ENCODE data around the gene SLC7A1.

The SLC7A1 gene

GRCh38 chr13:29597706-29598105, 2.2 kb upstream of the SLC7A1 start:
- H3K27me3 ChIP-seq (ENCODE audit: low read depth, low read length) = no peaks in the 10 kb centered on the region
- H3K4me3 ChIP-seq (ENCODE audit: low read depth in 1 of 2, low read length in 2 of 2) = no peak overlapping the region
- H3K9me3 ChIP-seq (ENCODE audit: control insufficient read depth in 1 of 2, low read length in 2 of 2) = no peaks in the 10 kb centered on the region
- H3K4me1 ChIP-seq (ENCODE audit: control insufficient read depth in 1 of 2, insufficient read depth in 2 of 2, low read length in 2 of 2) = peaks cover 0 to 4% of the 10 kb centered on the region in 2 donors
- H3K27ac ChIP-seq (ENCODE audit: low read length) = no peak overlapping the region
- H3K36me3 ChIP-seq (ENCODE audit: control insufficient read depth in 1 of 2, insufficient read depth in 2 of 2, low read length in 2 of 2) = no peaks in the 10 kb centered on the region

DNA sequence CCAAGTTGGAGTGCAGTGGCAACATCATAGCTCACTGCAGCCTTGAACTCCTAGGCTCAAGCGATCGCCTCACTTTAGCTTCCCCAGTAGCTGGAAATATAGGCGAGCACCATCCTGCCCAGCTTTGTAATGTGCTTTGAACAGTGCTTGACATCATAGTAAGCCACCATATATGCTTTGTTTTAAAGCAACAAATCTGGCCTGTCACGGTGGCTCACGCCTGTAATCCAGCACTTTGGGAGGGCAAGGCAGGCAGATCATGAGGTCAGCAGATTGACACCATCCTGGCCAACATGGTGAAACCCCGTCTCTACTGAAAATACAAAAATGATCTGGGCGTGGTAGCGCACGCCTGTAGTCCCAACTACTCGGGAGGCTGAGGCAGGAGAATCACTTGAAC, 1.8 kb upstream of the SLC7A1 start:
- H3K27me3 ChIP-seq (ENCODE audit: low read depth, low read length) = no peaks in the 10 kb centered on the region
- no peak overlapping the region for H3K4me3 ChIP-seq (ENCODE audit: low read depth in 1 of 2, low read length in 2 of 2)
- H3K4me1 ChIP-seq (ENCODE audit: control insufficient read depth in 1 of 2, insufficient read depth in 2 of 2, low read length in 2 of 2) = peaks cover 0 to 4% of the 10 kb centered on the region in 2 donors

GRCh38 chr13:29596064-29596418, 553 bp upstream of the SLC7A1 start:
- H3K9me3 ChIP-seq (ENCODE audit: control insufficient read depth in 1 of 2, low read length in 2 of 2) = no peaks in the 10 kb centered on the region
- peaks cover 0 to 4% of the 10 kb centered on the region in 2 donors for H3K4me1 ChIP-seq (ENCODE audit: control insufficient read depth in 1 of 2, insufficient read depth in 2 of 2, low read length in 2 of 2)
- peak overlapping the region; percentile 35 to 59 for H3K4me3 ChIP-seq (ENCODE audit: low read depth in 1 of 2, low read length in 2 of 2)
- H3K27ac ChIP-seq (ENCODE audit: low read length) = no peak overlapping the region
- no peaks in the 10 kb centered on the region for H3K27me3 ChIP-seq (ENCODE audit: low read depth, low read length)
- H3K36me3 ChIP-seq (ENCODE audit: control insufficient read depth in 1 of 2, insufficient read depth in 2 of 2, low read length in 2 of 2) = no peaks in the 10 kb centered on the region

More for the DNA sequence above, 1.8 kb upstream of the SLC7A1 start:
- H3K27ac ChIP-seq (ENCODE audit: low read length) = no peak overlapping the region
- H3K9me3 ChIP-seq (ENCODE audit: control insufficient read depth in 1 of 2, low read length in 2 of 2) = no peaks in the 10 kb centered on the region
- H3K36me3 ChIP-seq (ENCODE audit: control insufficient read depth in 1 of 2, insufficient read depth in 2 of 2, low read length in 2 of 2) = no peaks in the 10 kb centered on the region

DNA sequence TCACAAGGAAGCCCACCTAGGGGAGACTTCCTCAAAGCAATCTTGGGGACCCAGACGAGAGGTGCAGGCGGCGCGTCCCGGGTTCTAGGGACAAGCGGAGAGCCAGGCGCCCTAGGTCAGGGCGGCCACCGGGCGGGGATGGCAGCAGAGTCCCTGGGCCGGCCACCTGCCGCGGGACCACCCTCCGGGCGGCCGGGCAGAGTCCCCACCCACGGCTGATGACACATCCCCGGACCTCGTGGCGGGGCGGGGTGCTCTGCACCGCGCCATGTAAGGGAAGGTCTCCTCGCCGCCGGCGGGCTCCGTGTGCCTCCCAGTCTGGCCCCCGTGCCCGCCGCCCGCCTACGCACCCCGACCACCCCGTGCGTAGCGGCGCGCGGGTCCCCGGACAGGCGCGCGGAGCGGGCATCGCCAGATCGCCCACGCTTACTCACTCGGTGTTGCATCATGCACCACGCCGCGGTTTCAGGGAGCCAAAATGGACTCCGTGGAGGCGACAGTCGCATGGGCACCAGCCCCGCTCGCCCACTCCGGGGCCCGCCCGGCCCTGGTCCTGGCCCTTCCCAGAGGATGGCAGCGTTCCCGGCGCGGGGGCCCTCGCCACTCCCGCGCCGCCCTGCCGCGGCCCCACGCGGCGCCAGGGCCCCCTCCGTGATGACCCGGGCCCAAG, 643 bp downstream of the SLC7A1 start:
- Histone ChIP-seq H3K4me3 (ENCODE audit: low read depth in 1 of 2, low read length in 2 of 2) (peak overlapping the region; percentile 76 to 87), H3K9me3 (ENCODE audit: control insufficient read depth in 1 of 2, low read length in 2 of 2) (no peaks in the 10 kb centered on the region), H3K4me1 (ENCODE audit: control insufficient read depth in 1 of 2, insufficient read depth in 2 of 2, low read length in 2 of 2) (peaks cover 0 to 4% of the 10 kb centered on the region in 2 donors), H3K36me3 (ENCODE audit: control insufficient read depth in 1 of 2, insufficient read depth in 2 of 2, low read length in 2 of 2) (no peaks in the 10 kb centered on the region), H3K27me3 (ENCODE audit: low read depth, low read length) (no peaks in the 10 kb centered on the region), H3K27ac (ENCODE audit: low read length) (peak overlapping the region; percentile 97)

- H3K4me3 ChIP-seq (ENCODE audit: low read depth in 1 of 2, low read length in 2 of 2) = peak overlapping the region; percentile 76 to 87
- H3K27me3 ChIP-seq (ENCODE audit: low read depth, low read length) = no peaks in the 10 kb centered on the region
- H3K27ac ChIP-seq (ENCODE audit: low read length) = peak overlapping the region; percentile 97
- no peaks in the 10 kb centered on the region for H3K36me3 ChIP-seq (ENCODE audit: control insufficient read depth in 1 of 2, insufficient read depth in 2 of 2, low read length in 2 of 2)
- no peaks in the 10 kb centered on the region for H3K9me3 ChIP-seq (ENCODE audit: control insufficient read depth in 1 of 2, low read length in 2 of 2)
- H3K4me1 ChIP-seq (ENCODE audit: control insufficient read depth in 1 of 2, insufficient read depth in 2 of 2, low read length in 2 of 2) = peaks cover 0 to 9% of the 10 kb centered on the region in 2 donors
Measured at GRCh38 chr13:29594303-29594709, 1.2 kb downstream of the SLC7A1 start.

GRCh38 chr13:29593605-29594297, 1.7 kb downstream of the SLC7A1 start:
- Histone ChIP-seq H3K4me1 (ENCODE audit: control insufficient read depth in 1 of 2, insufficient read depth in 2 of 2, low read length in 2 of 2) (peaks cover 0 to 14% of the 10 kb centered on the region in 2 donors), H3K27ac (ENCODE audit: low read length) (peak overlapping the region; percentile 97), H3K4me3 (ENCODE audit: low read depth in 1 of 2, low read length in 2 of 2) (peak overlapping the region; percentile 76 to 87), H3K9me3 (ENCODE audit: control insufficient read depth in 1 of 2, low read length in 2 of 2) (no peaks in the 10 kb centered on the region), H3K36me3 (ENCODE audit: control insufficient read depth in 1 of 2, insufficient read depth in 2 of 2, low read length in 2 of 2) (no peaks in the 10 kb centered on the region), H3K27me3 (ENCODE audit: low read depth, low read length) (no peaks in the 10 kb centered on the region)

- Histone ChIP-seq H3K9me3 (ENCODE audit: control insufficient read depth in 1 of 2, low read length in 2 of 2) (no peaks in the 10 kb centered on the region), H3K36me3 (ENCODE audit: control insufficient read depth in 1 of 2, insufficient read depth in 2 of 2, low read length in 2 of 2) (peaks cover 0 to 5% of the 10 kb centered on the region in 2 donors), H3K27ac (ENCODE audit: low read length) (no peak overlapping the region), H3K4me1 (ENCODE audit: control insufficient read depth in 1 of 2, insufficient read depth in 2 of 2, low read length in 2 of 2) (peaks cover 0 to 14% of the 10 kb centered on the region in 2 donors), H3K27me3 (ENCODE audit: low read depth, low read length) (no peaks in the 10 kb centered on the region), H3K4me3 (ENCODE audit: low read depth in 1 of 2, low read length in 2 of 2) (no peak overlapping the region)
Measured at GRCh38 chr13:29591310-29591709, 4.2 kb downstream of the SLC7A1 start.

GRCh38 chr13:29589967-29590366, 5.5 kb downstream of the SLC7A1 start:
- Histone ChIP-seq H3K9me3 (ENCODE audit: control insufficient read depth in 1 of 2, low read length in 2 of 2) (no peaks in the 10 kb centered on the region), H3K36me3 (ENCODE audit: control insufficient read depth in 1 of 2, insufficient read depth in 2 of 2, low read length in 2 of 2) (peaks cover 0 to 5% of the 10 kb centered on the region in 2 donors), H3K27me3 (ENCODE audit: low read depth, low read length) (no peaks in the 10 kb centered on the region), H3K4me1 (ENCODE audit: control insufficient read depth in 1 of 2, insufficient read depth in 2 of 2, low read length in 2 of 2) (peaks cover 0 to 10% of the 10 kb centered on the region in 2 donors), H3K27ac (ENCODE audit: low read length) (no peak overlapping the region), H3K4me3 (ENCODE audit: low read depth in 1 of 2, low read length in 2 of 2) (no peak overlapping the region)

- H3K27ac ChIP-seq (ENCODE audit: low read length) = no peak overlapping the region
- peaks cover 0 to 5% of the 10 kb centered on the region in 2 donors for H3K36me3 ChIP-seq (ENCODE audit: control insufficient read depth in 1 of 2, insufficient read depth in 2 of 2, low read length in 2 of 2)
- H3K4me3 ChIP-seq (ENCODE audit: low read depth in 1 of 2, low read length in 2 of 2) = no peak overlapping the region
- H3K4me1 ChIP-seq (ENCODE audit: control insufficient read depth in 1 of 2, insufficient read depth in 2 of 2, low read length in 2 of 2) = peaks cover 0 to 10% of the 10 kb centered on the region in 2 donors
- H3K27me3 ChIP-seq (ENCODE audit: low read depth, low read length) = no peaks in the 10 kb centered on the region
- H3K9me3 ChIP-seq (ENCODE audit: control insufficient read depth in 1 of 2, low read length in 2 of 2) = no peaks in the 10 kb centered on the region
Measured at GRCh38 chr13:29589234-29589633, 6.3 kb downstream of the SLC7A1 start.

DNA sequence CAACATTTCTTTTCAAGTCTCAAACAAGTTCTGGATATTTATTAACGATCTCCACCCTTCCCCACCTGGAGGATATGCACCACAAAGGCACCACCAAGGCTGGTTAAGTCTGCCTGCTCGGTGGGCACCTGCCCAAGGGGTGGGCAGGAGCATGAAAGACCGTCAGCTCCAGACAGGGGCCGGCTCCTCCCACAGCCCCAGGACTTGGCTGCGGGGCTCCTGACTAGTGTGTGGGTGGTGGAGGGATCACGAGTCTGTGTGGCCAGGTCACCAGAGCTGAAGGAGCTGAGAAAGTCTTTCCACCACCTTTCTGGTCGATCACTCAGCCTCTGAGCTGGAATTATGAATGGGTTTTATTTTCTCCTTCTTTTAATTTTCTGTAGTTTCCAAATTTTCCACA, 7.8 kb downstream of the SLC7A1 start:
- peaks cover 0 to 14% of the 10 kb centered on the region in 2 donors for H3K4me1 ChIP-seq (ENCODE audit: control insufficient read depth in 1 of 2, insufficient read depth in 2 of 2, low read length in 2 of 2)
- H3K36me3 ChIP-seq (ENCODE audit: control insufficient read depth in 1 of 2, insufficient read depth in 2 of 2, low read length in 2 of 2) = peaks cover 0 to 5% of the 10 kb centered on the region in 2 donors
- no peaks in the 10 kb centered on the region for H3K27me3 ChIP-seq (ENCODE audit: low read depth, low read length)
- no peaks in the 10 kb centered on the region for H3K9me3 ChIP-seq (ENCODE audit: control insufficient read depth in 1 of 2, low read length in 2 of 2)
- no peak overlapping the region for H3K27ac ChIP-seq (ENCODE audit: low read length)
- H3K4me3 ChIP-seq (ENCODE audit: low read depth in 1 of 2, low read length in 2 of 2) = no peak overlapping the region

GRCh38 chr13:29583073-29583785, 12.3 kb downstream of the SLC7A1 start:
- H3K4me3 ChIP-seq (ENCODE audit: low read depth in 1 of 2, low read length in 2 of 2) = no peak overlapping the region
- peaks cover 9 to 31% of the 10 kb centered on the region in 2 donors for H3K4me1 ChIP-seq (ENCODE audit: control insufficient read depth in 1 of 2, insufficient read depth in 2 of 2, low read length in 2 of 2)
- no peaks in the 10 kb centered on the region for H3K9me3 ChIP-seq (ENCODE audit: control insufficient read depth in 1 of 2, low read length in 2 of 2)
- no peaks in the 10 kb centered on the region for H3K27me3 ChIP-seq (ENCODE audit: low read depth, low read length)
- H3K36me3 ChIP-seq (ENCODE audit: control insufficient read depth in 1 of 2, insufficient read depth in 2 of 2, low read length in 2 of 2) = peaks cover 0 to 5% of the 10 kb centered on the region in 2 donors
- H3K27ac ChIP-seq (ENCODE audit: low read length) = no peak overlapping the region

Data from muscle layer of duodenum (tissue), 2 donors.